Left ventricle myocardium superior (tissue), 1 donor: ENCODE data around the gene TMSB15A. TPM values are rescaled to one million over a fixed set of nuclear protein-coding genes. Genes with fewer than 3 reads are reported as not detected.
"Not testable (repeated sequence)": the region's sequence is repeated elsewhere in the genome, so short reads cannot be mapped to it uniquely, and the experiment has no call there.

ENCODE experiments used
- ATAC-seq: fragments of 200-7000 bp; cut with Tn5 transposase; one replicate; pipeline ENCODE4 v1.9.1; 2020; ENCODE audit warnings: mild to moderate bottlenecking, moderate library complexity
- DNase-seq: peaks from one replicate; pipeline ENCODE4 v3.0.0-alpha.2; 2020
- intact Hi-C: fragments of 100-400 bp; cut with micrococcal nuclease; formaldehyde crosslinking; loops from one replicate; pipeline ENCODE4 v1.11.0; 2022
- long read RNA-seq: library from polyadenylated mRNA; unstranded; transcript quantifications from one replicate; pipeline ENCODE4 v2.0.0, GENCODE V29; 2021
- total RNA-seq: library from RNA; stranded (reverse); fragmentation: NEBNext Ultra II Directional; extraction: Animal tissue kit (Norgen Biotek cat#: 25700); gene quantifications from one replicate; pipeline ENCODE4 v1.2.1, GENCODE V29; 2021
- donor health status: DM: no; HTN: yes; CAD: no; lungs with severe emphysema.

TMSB15A gene
- not detected for total RNA-seq
- long read RNA-seq = 0 reads

DNA sequence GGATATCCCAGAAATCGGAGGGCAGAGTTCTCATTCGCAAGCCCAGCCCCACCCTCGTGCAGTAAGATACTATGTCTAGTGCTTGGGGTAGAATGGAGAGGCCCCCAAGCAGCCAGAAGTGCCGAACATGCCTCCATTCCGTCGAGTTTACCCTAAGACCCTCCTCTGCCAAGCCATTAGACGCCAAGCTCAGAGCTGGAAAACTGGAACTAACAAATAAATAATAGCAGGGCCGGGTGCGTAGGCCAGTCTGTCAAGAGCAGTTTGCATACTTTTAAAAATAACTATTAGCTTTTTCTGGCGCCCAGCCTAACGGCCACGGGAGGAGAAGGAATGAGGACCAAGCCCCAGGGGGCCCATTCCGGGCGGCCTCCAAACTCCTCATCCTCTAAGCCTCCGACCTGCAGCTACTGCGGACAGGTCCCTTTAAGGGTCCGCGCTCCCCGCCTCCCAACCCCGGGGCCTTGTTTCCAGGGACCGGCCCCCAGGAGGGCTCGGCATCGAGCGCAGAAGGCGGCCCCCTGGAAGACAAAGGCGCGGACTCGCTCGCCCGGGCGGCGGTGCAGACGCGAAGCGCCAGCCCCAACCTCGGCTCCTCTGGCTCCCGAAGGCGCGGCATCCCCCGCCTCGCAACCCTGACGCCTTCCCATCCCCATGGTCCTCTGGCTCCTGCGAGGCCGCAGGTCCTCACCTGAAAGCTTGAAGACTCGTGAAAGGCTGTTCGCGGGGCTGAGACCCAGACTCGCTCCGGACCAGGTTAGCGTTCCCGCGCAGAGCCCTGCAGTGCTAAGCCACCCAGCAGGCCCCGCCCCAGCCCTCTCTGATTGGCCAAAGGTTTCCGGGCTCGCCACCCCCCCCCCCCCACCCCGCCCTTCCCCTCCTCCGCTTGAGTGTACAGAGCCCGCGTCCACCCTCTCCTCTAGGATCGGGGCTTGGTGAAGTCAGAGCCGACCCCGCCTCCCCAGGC, at the start of gene TMSB15A:
Gene TMSB15A, minus strand, starts transcription at position 765 of the 967 bp plus-strand sequence.
- ATAC-seq = peak; percentile 96
- intact Hi-C loops = no loop called here
- DNase-seq = peak; percentile 80

GRCh38 chrX:102560423-102561068, 44.0 kb upstream of the TMSB15A start:
- intact Hi-C loops = no loop called here
- no peak for ATAC-seq
- no peak for DNase-seq

DNA sequence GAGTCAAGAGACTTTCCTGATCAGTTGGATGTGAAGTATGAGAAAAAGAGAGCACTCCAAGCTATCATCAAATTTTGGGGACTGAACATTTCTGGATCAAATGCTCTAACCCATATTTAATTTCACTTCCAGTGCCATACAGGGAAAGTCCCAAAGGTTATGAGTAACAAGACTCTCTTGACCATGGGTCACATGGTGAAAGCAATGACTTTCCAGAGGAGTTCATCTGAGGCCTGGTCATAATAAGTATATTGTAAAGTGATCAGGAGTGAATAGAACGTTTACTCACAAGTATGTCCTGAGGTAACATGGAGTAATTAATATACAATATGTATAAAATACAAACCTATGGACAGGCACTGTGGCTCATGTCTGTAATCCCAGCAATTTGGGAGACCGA, 42.1 kb upstream of the TMSB15A start:
- no peak for DNase-seq
- no peak for ATAC-seq
- intact Hi-C loops = no loop called here

DNA sequence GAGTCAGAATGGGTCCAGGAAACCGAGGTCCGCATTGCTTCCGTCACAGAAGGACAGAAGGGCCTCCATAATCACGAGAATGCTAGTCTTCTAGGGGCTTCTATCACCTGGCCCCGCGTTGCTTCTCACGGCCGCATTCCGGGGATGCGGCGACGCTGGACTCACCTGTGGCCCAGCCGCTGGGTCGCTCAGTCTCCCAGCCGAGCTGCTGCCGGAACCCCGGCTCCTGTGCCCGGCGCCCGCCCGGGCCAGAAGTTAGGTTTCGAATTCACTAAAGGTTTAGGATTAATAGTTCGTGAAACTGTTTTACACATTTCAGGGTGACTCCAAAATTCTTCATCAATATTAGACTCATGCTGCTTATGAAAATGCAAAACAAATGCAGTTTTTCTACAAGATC, 31.7 kb upstream of the TMSB15A start:
- no peak for ATAC-seq
- intact Hi-C loops = no loop called here
- DNase-seq = no peak

DNA sequence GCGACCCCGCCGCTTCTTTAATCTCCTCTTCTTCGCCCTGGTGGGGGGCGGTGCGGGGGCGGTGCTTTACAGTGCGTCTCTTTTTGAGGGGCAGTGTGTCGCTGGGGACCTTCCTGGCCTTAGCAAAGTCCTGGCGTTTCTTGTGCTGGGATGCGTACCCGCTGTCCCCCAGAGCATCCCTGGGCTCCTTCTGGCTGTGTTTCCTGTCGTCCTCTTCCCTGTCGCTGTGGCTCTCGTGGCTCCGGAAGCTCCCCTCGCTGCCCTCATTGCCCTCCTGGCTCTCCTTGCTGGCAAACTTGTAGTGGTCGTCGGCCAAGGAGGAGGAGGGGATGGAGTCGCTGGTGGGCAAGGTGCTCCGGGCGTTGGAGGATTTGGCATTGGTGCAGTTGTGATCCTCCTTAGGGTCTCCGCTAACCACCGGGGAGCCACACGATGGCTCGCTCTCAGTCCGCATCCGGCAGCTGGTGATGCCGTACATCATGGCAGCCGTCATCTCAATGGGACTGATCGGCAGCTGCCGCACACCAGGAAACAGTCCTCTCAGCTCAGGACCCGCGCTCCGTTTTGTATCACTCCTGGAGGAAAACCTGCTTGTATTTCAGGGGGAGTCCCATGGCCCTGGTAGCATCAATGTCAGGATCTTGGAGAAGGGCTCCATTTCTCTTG, 30.4 kb upstream of the TMSB15A start:
- ATAC-seq (no peak), DNase-seq (no peak)
- intact Hi-C loops = no loop called here

GRCh38 chrX:102546175-102546574, 29.6 kb upstream of the TMSB15A start:
- ATAC-seq, intact Hi-C loops, DNase-seq: not testable (repeated sequence)

GRCh38 chrX:102535958-102536357, 19.4 kb upstream of the TMSB15A start:
- DNase-seq (no peak), ATAC-seq (no peak)
- intact Hi-C loops = no loop called here

GRCh38 chrX:102517326-102517725, 787 bp upstream of the TMSB15A start:
- ATAC-seq = peak; percentile 38
- intact Hi-C loops = no loop called here
- DNase-seq = no peak

DNA sequence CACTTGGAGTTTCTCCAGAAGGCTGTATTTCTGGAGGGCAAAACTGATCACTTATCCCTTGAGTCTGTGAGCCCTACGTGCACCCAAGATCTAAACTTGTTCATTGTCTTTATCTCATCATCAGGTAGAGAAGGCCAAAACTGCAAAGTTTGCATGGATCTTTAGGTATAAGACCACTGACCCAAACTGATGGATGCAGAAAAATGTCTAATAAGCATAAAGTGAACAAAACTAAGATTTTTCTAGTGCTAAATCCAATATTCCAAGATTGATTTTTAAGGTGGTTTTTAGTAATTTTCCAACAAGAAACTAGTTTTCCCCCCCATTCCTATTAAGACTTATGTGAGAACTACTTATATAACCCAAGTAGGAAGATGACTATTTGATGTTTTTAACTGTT, 2.0 kb downstream of the TMSB15A start:
- DNase-seq (no peak), ATAC-seq (no peak)
- intact Hi-C loops = no loop called here

- intact Hi-C loops = no loop called here
- ATAC-seq (no peak), DNase-seq (no peak)
Measured at GRCh38 chrX:102498732-102499131, 17.8 kb downstream of the TMSB15A start.

- intact Hi-C loops = no loop called here
- no peak for DNase-seq
- no peak for ATAC-seq
Measured at GRCh38 chrX:102491766-102492165, 24.8 kb downstream of the TMSB15A start.

DNA sequence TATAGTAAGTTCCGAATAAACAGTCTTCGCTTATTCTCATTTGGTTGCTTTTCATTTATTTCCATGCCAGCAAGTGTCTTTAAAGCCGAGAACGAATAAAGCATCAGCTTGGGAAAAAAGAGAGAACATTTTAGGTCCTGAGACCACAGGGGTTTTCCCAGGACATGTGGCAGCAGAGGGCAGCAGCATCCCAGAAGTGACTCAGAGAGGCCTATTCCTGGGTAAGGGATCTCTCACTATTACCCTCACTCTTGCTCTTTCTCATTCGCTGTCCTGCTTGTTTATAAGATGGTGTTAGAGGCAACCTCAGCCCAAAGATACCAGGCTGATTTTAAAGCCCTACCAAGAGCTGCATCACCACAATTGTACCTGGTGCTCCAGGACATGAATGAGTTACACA, 37.8 kb downstream of the TMSB15A start:
- ATAC-seq = peak; percentile 48
- DNase-seq, intact Hi-C loops: not testable (repeated sequence)

GRCh38 chrX:102471762-102472220, 44.7 kb downstream of the TMSB15A start, which contains the start of gene TCP11X2:
Gene TCP11X2 (minus strand): TSS chrX:102471812.
- intact Hi-C loops, DNase-seq, ATAC-seq: not testable (repeated sequence)

DNA sequence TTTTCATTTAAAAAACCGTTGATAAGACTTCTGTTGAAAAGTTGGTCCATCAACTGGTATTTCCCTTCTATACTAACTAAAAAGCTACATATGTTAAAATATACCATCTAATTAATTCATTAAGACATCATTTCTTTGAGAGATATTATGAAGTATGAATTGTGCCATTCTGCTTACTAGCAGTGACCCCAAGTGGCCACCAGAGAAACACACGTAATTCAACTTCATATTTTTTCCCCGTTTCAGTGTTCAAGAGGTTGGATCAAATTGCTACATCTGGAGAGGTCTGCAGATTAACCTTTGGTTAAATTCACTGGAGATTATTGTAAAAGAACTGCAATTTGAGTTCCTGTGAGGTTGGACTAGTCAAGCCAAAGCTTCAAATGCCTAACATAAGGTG, 46.3 kb downstream of the TMSB15A start:
- DNase-seq, intact Hi-C loops, ATAC-seq: not testable (repeated sequence)

Other genes starting within 250 kb of the TMSB15A start
- not detected for gene NXF2B, start 76.7 kb downstream of the TMSB15A start, total RNA-seq
- gene TCP11X2, start 44.9 kb downstream of the TMSB15A start, total RNA-seq = not detected
- gene ARMCX5, start 82.8 kb upstream of the TMSB15A start, total RNA-seq = 2.8 TPM
- gene GPRASP1, start 134.7 kb upstream of the TMSB15A start, total RNA-seq = 4.6 TPM
- 13.3 TPM for gene GPRASP2, start 195.7 kb upstream of the TMSB15A start, total RNA-seq
- 6.3 TPM for gene GPRASP3, start 204.0 kb upstream of the TMSB15A start, total RNA-seq